HG02884 (cell line): ENCODE results near the gene FAM98B.

ENCODE experiments used
- ATAC-seq: cut with Tn5 transposase; IDR thresholded peaks from one replicate; pipeline ENCODE4 v1.9.1; 2021; ENCODE audit warnings: mild to moderate bottlenecking, moderate library complexity; ENCODE audit not compliant: unreplicated experiment

The FAM98B gene

GRCh38 chr15:38535491-38536200, 81.7 kb downstream of the FAM98B start:
- ATAC-seq, result no peak

- no peak for ATAC-seq
Measured at GRCh38 chr15:38536201-38536676, 82.3 kb downstream of the FAM98B start.
